Mesenteric fat pad (tissue), 1 donor: Measurements from ENCODE around the gene OXTR. TPM values are rescaled to one million over a fixed set of nuclear protein-coding genes. Genes with fewer than 3 reads are reported as not detected.
A peak's percentile ranks its signal among the peaks of the same experiment; 100 is the strongest.

ENCODE experiments used
- DNase-seq: peaks from one replicate; pipeline ENCODE4 v3.0.0-alpha.2; 2020; ENCODE audit warnings: low spot score
- total RNA-seq: library from RNA; stranded (reverse); fragmentation: NEBNext Ultra II Directional; extraction: Animal tissue kit (Norgen Biotek cat#: 25700); gene quantifications from one replicate; pipeline ENCODE4 v1.2.1, GENCODE V29; 2021
- donor health status: DM: yes; HTN: yes; CAD: no.

Gene OXTR
- total RNA-seq, 1 donor from 2014 or later, result 0.06 TPM

GRCh38 chr3:8767667-8768363 is 1.6 kb downstream of the OXTR start:
- DNase-seq, result no peak

- DNase-seq, result no peak
Measured at GRCh38 chr3:8767256-8767666, 2.2 kb downstream of the OXTR start.

- no peak for DNase-seq
Measured at GRCh38 chr3:8766148-8766547, 3.3 kb downstream of the OXTR start.

- no peak for DNase-seq
Measured at GRCh38 chr3:8765528-8765927, 3.9 kb downstream of the OXTR start.

GRCh38 chr3:8764528-8764927 is 4.9 kb downstream of the OXTR start:
- DNase-seq, result no peak

GRCh38 chr3:8762607-8763377 is 6.6 kb downstream of the OXTR start:
- no peak for DNase-seq

GRCh38 chr3:8761866-8762265 is 7.5 kb downstream of the OXTR start:
- peak; percentile 72 for DNase-seq

GRCh38 chr3:8760506-8760905 is 8.9 kb downstream of the OXTR start:
- DNase-seq, result no peak

GRCh38 chr3:8760091-8760490 is 9.3 kb downstream of the OXTR start:
- no peak for DNase-seq

- no peak for DNase-seq
Measured at GRCh38 chr3:8759038-8759707, 10.2 kb downstream of the OXTR start.

GRCh38 chr3:8757551-8758518 is 11.6 kb downstream of the OXTR start:
- peak; percentile 76 for DNase-seq

GRCh38 chr3:8756671-8757070 is 12.7 kb downstream of the OXTR start:
- peak; percentile 77 for DNase-seq

- peak; percentile 6 for DNase-seq
Measured at GRCh38 chr3:8755564-8756237, 13.7 kb downstream of the OXTR start.

- no peak for DNase-seq
Measured at GRCh38 chr3:8755097-8755496, 14.3 kb downstream of the OXTR start.

GRCh38 chr3:8752832-8753231 is 16.6 kb downstream of the OXTR start:
- DNase-seq, result peak; percentile 76

- DNase-seq, result peak; percentile 67
Measured at GRCh38 chr3:8749316-8749715, 20.1 kb downstream of the OXTR start.

- DNase-seq, result no peak
Measured at GRCh38 chr3:8746780-8747345, 22.6 kb downstream of the OXTR start.

- DNase-seq, result peak; percentile 88
Measured at GRCh38 chr3:8745619-8746370, 23.6 kb downstream of the OXTR start.

GRCh38 chr3:8743911-8744310 is 25.5 kb downstream of the OXTR start:
- no peak for DNase-seq
